HG02870 (cell line): ENCODE measurements around the gene MUSK.
"Not testable (repeated sequence)": the region's sequence is repeated elsewhere in the genome, so short reads cannot be mapped to it uniquely, and the experiment has no call there.

Source experiments
- ATAC-seq: cut with Tn5 transposase; IDR thresholded peaks from one replicate; pipeline ENCODE4 v1.9.1; 2021; ENCODE audit warnings: mild to moderate bottlenecking, moderate library complexity; ENCODE audit not compliant: unreplicated experiment

Gene MUSK

GRCh38 chr9:110807956-110808598, 139.5 kb downstream of the MUSK start:
- peak; percentile 68 for ATAC-seq

GRCh38 chr9:110808599-110808980, 140.0 kb downstream of the MUSK start:
- peak; percentile 96 for ATAC-seq

GRCh38 chr9:110809038-110809595, 140.5 kb downstream of the MUSK start:
- peak; percentile 39 for ATAC-seq

- ATAC-seq = no peak
Observed at GRCh38 chr9:110810262-110810976, 141.8 kb downstream of the MUSK start.

- ATAC-seq = no peak
Observed at GRCh38 chr9:110812886-110813285, 144.3 kb downstream of the MUSK start.

GRCh38 chr9:110814159-110814558, 145.6 kb downstream of the MUSK start:
- ATAC-seq = no peak

- ATAC-seq = no peak
Observed at GRCh38 chr9:110815361-110815760, 146.8 kb downstream of the MUSK start.

GRCh38 chr9:110820381-110820780, 151.8 kb downstream of the MUSK start:
- ATAC-seq = no peak

GRCh38 chr9:110821064-110821463, 152.5 kb downstream of the MUSK start:
- peak; percentile 91 for ATAC-seq

- ATAC-seq = not testable (repeated sequence)
Observed at GRCh38 chr9:110825129-110825528, 156.5 kb downstream of the MUSK start.

GRCh38 chr9:110825950-110826349, 157.4 kb downstream of the MUSK start:
- ATAC-seq = no peak

GRCh38 chr9:110826400-110826799, 157.8 kb downstream of the MUSK start:
- not testable (repeated sequence) for ATAC-seq

- ATAC-seq = no peak
Observed at GRCh38 chr9:110828264-110828663, 159.7 kb downstream of the MUSK start.

GRCh38 chr9:110830495-110830894, 161.9 kb downstream of the MUSK start:
- no peak for ATAC-seq

- ATAC-seq = no peak
Observed at GRCh38 chr9:110832926-110833325, 164.3 kb downstream of the MUSK start.

GRCh38 chr9:110835404-110835803, 166.8 kb downstream of the MUSK start:
- ATAC-seq = no peak

GRCh38 chr9:110835859-110836271, 167.3 kb downstream of the MUSK start:
- ATAC-seq = no peak

- no peak for ATAC-seq
Observed at GRCh38 chr9:110837401-110838005, 168.9 kb downstream of the MUSK start.

GRCh38 chr9:110842169-110842568, 173.6 kb downstream of the MUSK start:
- no peak for ATAC-seq

GRCh38 chr9:110842986-110843385, 174.4 kb downstream of the MUSK start:
- no peak for ATAC-seq

GRCh38 chr9:110844121-110844520, 175.5 kb downstream of the MUSK start:
- no peak for ATAC-seq

- no peak for ATAC-seq
Observed at GRCh38 chr9:110846215-110846614, 177.6 kb downstream of the MUSK start.
